CD4-positive, alpha-beta T cell treated with Interleukin-6 at 100 ng/mL for 8 hours (primary cell): ENCODE data around the gene KIF23.

ENCODE experiments used
- DNase-seq: peaks from one replicate; pipeline ENCODE4 v3.0.0-alpha.2; 2020; ENCODE audit warnings: mixed read lengths, low spot score

KIF23 gene

DNA sequence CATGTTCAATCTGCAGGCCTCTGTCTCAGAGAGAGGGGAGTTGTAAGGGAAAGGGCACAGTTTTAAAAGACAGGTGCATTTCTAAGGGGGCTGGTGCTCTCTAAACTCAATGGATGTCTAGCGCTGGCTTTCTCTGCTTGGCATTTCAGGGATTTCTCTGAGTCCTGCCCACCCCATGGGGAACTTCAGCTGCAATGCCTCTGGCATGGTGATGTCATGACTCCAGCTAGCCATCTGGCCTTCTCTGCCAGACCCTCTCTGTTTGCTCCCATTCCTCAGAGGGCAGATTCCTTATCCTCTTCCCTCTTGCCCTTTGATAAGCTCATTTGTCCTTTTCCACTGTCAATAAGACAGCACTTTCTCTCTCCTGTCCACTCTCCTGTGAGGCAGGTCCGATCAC lies 79.3 kb downstream of the KIF23 start:
- DNase-seq, result no peak

DNA sequence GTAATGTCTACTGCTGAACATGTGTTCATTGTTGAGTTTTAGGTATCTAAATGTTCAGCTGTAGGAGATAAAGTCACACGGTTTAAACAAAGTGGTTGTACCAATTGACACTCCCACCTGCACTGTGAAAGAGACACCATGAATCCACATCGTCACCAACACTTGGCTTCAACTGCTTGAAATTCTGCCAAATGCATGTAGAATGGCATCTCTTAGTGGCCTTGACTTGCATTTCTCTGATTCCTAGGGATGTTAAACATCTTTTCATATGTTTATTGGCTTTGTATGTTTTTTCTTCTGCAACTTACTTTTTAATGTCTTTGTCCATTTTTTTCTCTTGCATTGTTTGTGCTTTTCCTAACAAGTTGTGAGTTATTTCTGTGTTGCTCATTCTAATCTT lies 81.9 kb downstream of the KIF23 start:
- no peak for DNase-seq

DNA sequence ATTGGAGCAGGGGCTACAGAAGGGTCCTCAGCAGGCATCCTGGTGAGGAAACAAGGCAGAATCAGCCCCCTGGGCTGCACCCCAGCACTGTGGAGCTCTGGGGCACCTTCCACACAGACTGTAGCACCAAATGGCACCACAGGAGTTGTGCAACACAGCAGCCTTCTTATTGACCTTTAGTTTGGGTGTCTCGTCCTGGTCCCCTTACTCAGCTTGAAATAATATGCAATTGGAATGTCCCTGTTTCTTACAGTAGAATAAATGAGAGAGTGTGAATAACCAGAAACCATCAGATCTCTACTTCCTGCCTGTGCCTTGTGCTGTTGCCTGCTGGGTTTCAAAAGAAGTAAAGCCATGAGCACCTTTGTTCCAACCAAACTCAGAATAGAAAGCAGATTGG lies 82.9 kb downstream of the KIF23 start:
- DNase-seq, result no peak

DNA sequence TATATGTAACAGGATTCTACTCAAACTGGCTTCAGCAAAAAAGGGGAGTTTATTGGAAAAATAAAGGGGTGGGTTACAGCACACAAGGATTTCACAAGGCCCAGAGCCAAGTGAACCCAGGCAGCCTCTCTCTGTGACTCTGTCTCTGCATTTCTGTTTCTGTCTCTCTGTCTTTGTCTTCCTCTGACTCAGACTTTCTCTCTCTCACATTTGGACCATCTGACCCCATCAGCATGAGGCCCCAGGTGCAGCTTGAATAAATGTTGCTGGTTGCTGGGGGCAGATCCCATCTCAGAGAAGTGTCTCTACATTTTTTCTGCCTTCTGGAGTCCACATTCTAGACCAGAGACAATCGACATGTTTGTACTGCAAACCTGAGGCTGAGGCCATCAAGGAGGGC lies 83.5 kb downstream of the KIF23 start:
- no peak for DNase-seq
